ENCODE measurements around the gene STRADA.

Gene STRADA

GRCh38 chr17:63699638-63700527 lies 41.7 kb downstream of the STRADA start, which contains the start of gene LIMD2:
Gene LIMD2 (minus strand): TSS chr17:63700125. CDS start chr17:63699298, 827 bp downstream.
- TF ChIP-seq CTCF (IDR thresholded peaks at IDR 0.05), result no peak

GRCh38 chr17:63698886-63699637 lies 42.5 kb downstream of the STRADA start:
- no peak for TF ChIP-seq CTCF (IDR thresholded peaks at IDR 0.05)

- no peak for TF ChIP-seq CTCF (IDR thresholded peaks at IDR 0.05)
These were observed 43.2 kb downstream of the STRADA start for GRCh38 chr17:63698381-63698885.

GRCh38 chr17:63697341-63698286 lies 44.0 kb downstream of the STRADA start:
- peak; percentile 65 for TF ChIP-seq CTCF (IDR thresholded peaks at IDR 0.05)

- peak; percentile 39 for TF ChIP-seq CTCF (IDR thresholded peaks at IDR 0.05)
These were observed 45.1 kb downstream of the STRADA start for GRCh38 chr17:63696381-63696961.

GRCh38 chr17:63695889-63696288 lies 45.7 kb downstream of the STRADA start:
- TF ChIP-seq CTCF (IDR thresholded peaks at IDR 0.05), result no peak

Data from LNCAP (cell line).